Duodenal mucosa (tissue), 2 donors: Measurements from ENCODE around the gene MTOR.

Experiments
- H3K27ac ChIP-seq: one replicate; pipeline ENCODE4 v1.7.0; 2013; ENCODE audit warnings: low read depth, low read length
- H3K27me3 ChIP-seq, 2 donors: one replicate each; pipeline ENCODE4 v1.7.0; 2013; ENCODE audit warnings: low read length in 2 of 2, control low read depth in 1 of 2; ENCODE audit not compliant: insufficient read depth in 2 of 2, control insufficient read depth in 1 of 2
- H3K36me3 ChIP-seq, 2 donors: one replicate each; pipeline ENCODE4 v1.7.0; 2013; ENCODE audit warnings: low read length in 2 of 2, control low read depth in 1 of 2; ENCODE audit not compliant: insufficient read depth in 2 of 2, control insufficient read depth in 1 of 2
- H3K4me1 ChIP-seq, 2 donors: one replicate each; pipeline ENCODE4 v1.7.0; 2013; ENCODE audit warnings: low read length in 2 of 2, control low read depth in 1 of 2; ENCODE audit not compliant: insufficient read depth in 2 of 2, control insufficient read depth in 1 of 2
- H3K4me3 ChIP-seq, 2 donors: one replicate each; pipeline ENCODE4 v1.7.0; 2013; ENCODE audit warnings: low read length in 2 of 2, low read depth in 1 of 2
- H3K9ac ChIP-seq, 2 donors: one replicate each; pipeline ENCODE4 v1.7.0; 2013; ENCODE audit warnings: low read length in 2 of 2, low read depth in 1 of 2
- H3K9me3 ChIP-seq, 2 donors: one replicate each; pipeline ENCODE4 v1.7.0; 2013; ENCODE audit warnings: low read length in 2 of 2, control low read depth in 1 of 2; ENCODE audit not compliant: control insufficient read depth in 1 of 2

Gene MTOR

DNA sequence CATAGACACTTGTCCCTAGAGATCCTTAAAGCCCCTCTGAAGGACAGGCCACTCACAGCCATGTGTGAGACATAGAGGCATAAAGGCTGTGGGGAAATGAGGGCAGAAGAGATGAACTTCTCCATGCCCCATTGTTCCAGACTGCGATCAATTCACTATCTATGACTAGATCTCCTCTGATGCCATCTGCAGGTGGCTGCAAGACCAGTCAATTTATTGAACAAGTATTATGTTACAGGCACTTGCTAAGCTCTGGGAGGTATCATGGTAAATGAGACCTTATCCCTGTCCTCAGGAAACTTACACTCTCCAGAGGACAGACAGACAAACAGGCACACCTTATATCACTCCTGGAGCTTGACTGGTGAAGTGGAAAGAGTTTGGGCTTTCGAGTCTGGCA, 33.6 kb upstream of the MTOR start:
- no peak overlapping the region for H3K4me3 ChIP-seq
- peaks cover 0 to 22% of the 10 kb centered on the region in 2 donors for H3K36me3 ChIP-seq
- H3K4me1 ChIP-seq: no peaks in the 10 kb centered on the region

DNA sequence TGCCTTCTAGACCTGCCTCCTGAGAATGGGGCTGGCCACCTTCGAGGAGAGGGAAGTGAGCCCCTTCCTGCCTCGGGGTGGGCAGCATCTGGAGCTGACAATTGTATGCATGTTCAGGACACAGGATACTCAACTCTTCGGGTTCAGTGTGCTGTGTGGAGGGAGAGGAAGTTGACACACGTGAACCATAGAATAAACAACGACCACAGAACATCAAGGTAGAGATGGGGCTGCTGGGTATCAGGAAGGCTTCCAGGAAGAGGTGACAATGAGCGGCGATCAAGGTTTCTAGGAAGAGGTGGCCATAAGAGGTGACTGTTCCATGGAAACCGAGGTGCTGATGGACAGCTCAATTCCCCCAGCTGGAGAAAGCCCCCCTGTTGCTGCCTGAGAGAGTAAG, 32.6 kb upstream of the MTOR start:
- no peak overlapping the region for H3K9ac ChIP-seq
- H3K36me3 ChIP-seq: peaks cover 0 to 22% of the 10 kb centered on the region in 2 donors
- no peaks in the 10 kb centered on the region for H3K4me1 ChIP-seq
- H3K4me3 ChIP-seq: no peak overlapping the region
- H3K27me3 ChIP-seq: no peaks in the 10 kb centered on the region
- no peak overlapping the region for H3K27ac ChIP-seq
- no peaks in the 10 kb centered on the region for H3K9me3 ChIP-seq

More for the DNA sequence above, 33.6 kb upstream of the MTOR start:
- Histone ChIP-seq H3K9ac (no peak overlapping the region), H3K27me3 (no peaks in the 10 kb centered on the region), H3K27ac (no peak overlapping the region), H3K9me3 (no peaks in the 10 kb centered on the region)

DNA sequence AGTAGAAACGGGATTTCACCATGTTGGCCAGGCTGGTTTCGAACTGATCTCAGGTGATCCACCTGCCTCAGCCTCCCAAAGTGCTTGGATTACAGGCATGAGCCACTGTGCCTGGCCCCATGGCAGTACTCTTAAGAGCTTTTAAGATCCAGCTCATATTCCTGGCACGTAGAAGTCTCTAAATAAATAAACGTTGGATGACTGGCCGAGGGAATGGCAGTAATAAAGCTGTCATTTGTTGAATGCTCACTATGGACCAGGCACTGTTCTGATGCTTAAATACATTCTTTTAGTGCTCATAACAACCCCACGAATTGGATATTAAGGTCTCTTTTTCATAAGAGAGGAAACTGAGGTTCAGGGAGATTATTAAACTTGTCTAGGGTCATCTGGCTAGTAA, 31.5 kb upstream of the MTOR start:
- no peaks in the 10 kb centered on the region for H3K4me1 ChIP-seq
- no peak overlapping the region for H3K4me3 ChIP-seq
- H3K27me3 ChIP-seq: no peaks in the 10 kb centered on the region
- no peaks in the 10 kb centered on the region for H3K9me3 ChIP-seq
- no peak overlapping the region for H3K27ac ChIP-seq
- peaks cover 0 to 25% of the 10 kb centered on the region in 2 donors for H3K36me3 ChIP-seq
- H3K9ac ChIP-seq: no peak overlapping the region

DNA sequence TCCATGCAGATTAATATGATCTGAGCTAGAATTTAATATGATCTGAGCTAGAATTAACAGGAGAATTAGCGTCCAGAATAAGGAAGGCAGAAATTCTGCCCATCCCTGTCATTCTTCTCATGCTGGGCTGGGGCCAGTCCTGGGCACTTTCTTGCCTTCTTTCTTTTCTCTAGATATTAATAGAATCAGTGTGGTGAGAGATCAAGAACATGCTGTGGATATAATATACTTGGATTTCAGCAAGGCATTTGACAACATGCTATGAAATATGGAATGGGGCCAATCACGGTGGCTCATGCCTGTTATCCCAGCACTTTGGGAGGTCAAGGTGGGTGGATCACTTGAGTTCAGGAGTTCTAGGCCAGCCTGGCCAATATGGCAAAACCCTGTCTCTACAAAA, 28.7 kb upstream of the MTOR start:
- Histone ChIP-seq H3K36me3 (peaks cover 0 to 42% of the 10 kb centered on the region in 2 donors), H3K9ac (no peak overlapping the region), H3K27me3 (no peaks in the 10 kb centered on the region), H3K27ac (no peak overlapping the region), H3K4me3 (no peak overlapping the region), H3K9me3 (no peaks in the 10 kb centered on the region), H3K4me1 (no peaks in the 10 kb centered on the region)

DNA sequence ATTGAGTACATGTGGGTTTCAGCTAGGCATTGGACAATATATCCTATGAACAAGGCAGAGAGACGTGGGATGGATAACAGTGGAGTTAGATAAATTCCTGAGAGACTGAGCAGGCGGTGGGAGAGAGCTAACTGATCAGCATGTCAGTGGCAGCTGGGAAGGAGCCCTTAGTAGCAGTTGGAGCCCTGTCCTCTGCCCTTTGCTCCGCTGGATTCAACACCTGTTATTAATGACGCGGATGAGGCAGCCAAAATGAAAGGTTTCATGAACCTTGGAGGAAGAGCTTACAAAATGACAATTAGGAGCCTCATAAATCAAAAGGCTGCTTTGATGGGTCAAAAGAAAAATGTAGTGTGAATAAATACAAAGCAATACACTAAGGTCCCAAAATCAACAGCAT, 26.7 kb upstream of the MTOR start:
- H3K9me3 ChIP-seq: no peaks in the 10 kb centered on the region
- no peaks in the 10 kb centered on the region for H3K27me3 ChIP-seq
- no peak overlapping the region for H3K4me3 ChIP-seq
- H3K9ac ChIP-seq: no peak overlapping the region
- H3K27ac ChIP-seq: no peak overlapping the region
- H3K4me1 ChIP-seq: no peaks in the 10 kb centered on the region
- H3K36me3 ChIP-seq: peaks cover 7 to 34% of the 10 kb centered on the region in 2 donors

DNA sequence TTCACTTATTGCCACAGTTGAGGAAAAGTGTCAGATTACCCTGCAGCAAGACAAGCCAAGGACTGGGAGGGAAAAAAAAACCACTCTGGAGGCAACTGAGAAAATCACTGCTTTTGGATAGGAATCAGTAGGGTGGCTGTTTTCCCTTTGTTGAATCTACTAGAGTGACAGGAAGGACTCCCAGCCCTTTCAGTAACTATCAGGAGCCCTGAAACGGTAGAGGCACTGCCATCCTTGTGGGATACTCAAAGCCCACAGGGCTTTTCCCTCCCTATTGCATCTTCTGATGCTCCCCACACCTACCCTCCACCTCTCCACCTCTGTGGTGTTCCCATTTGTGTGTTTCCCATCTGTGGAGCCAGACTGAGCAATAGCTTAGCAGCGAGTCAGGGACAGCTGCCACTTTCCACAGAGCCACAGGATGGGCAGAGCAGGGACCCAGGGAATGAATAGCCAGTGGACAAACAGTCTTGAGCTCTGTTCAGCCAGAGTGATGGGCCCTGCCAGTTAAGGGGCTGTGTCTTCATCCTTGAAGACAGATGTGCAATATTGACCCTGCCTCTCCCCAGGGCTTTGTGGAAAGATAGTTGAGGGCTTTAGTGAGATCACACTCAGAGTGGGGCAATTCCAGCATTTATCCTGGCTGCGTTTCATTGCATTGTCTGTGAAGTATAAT, 24.5 kb upstream of the MTOR start:
- no peak overlapping the region for H3K27ac ChIP-seq
- no peak overlapping the region for H3K9ac ChIP-seq
- H3K4me1 ChIP-seq: no peaks in the 10 kb centered on the region
- no peak overlapping the region for H3K4me3 ChIP-seq
- H3K27me3 ChIP-seq: no peaks in the 10 kb centered on the region
- peaks cover 7 to 34% of the 10 kb centered on the region in 2 donors for H3K36me3 ChIP-seq
- no peaks in the 10 kb centered on the region for H3K9me3 ChIP-seq

DNA sequence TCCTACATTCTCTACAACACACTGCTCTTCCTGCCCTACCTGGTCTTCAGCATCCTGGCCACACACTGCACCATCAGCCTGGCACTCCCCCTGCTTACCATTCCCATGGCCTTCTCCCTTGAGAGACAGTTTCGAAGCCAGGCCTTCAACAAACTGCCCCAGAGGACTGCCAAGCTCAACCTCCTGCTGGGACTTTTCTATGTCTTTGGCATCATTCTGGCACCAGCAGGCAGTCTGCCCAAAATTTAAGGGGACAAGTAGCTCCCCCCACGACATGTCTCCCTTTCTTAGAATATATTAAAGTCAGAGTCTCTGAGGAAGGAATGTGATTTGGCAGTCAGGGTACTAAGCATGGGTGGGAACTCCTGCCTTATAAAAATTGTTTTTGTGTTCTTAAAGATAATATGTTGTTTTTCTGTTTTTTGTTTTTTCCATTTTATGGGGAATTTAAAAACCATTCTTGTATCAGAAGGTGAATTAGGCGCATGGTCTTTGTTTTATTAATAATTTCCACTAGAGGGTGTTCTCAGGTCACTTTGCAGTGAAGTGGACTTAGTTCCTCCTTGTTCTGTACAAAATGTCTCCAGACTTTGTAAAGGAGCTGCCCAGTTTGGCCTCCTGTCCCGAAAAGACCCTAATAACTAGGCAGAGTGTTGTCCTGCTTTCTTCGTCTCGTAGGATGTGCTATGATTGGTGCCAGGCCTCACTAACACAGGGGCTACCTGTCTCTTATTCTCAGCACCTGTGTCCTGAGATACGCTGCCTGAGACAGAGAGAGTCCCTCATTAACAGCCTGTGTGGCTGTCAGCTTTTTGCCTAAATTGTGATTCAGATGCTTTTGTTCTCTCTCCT, 23.8 kb upstream of the MTOR start:
- no peaks in the 10 kb centered on the region for H3K27me3 ChIP-seq
- no peak overlapping the region for H3K9ac ChIP-seq
- peaks cover 0 to 7% of the 10 kb centered on the region in 2 donors for H3K4me1 ChIP-seq
- H3K36me3 ChIP-seq: peaks cover 7 to 33% of the 10 kb centered on the region in 2 donors
- H3K27ac ChIP-seq: no peak overlapping the region
- no peaks in the 10 kb centered on the region for H3K9me3 ChIP-seq
- H3K4me3 ChIP-seq: no peak overlapping the region

DNA sequence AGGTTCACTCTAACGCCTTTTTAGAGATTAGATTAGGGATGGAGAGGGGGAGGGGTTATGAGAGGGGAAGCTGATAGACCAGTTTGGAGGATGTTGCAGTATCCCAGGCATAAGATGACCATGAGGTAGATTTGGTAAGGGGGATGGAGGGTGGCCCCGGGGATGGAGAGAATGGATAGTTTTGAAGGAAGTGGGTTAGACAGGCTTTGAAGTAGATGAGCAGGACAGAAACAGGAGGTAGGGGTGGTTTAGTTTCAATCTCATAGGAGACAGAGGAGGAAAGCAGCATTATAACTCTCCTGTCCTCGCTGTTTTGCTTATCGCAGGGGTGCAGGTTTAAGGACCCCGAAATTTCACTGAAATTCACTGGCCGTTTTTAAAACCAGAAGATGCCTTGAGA, 22.4 kb upstream of the MTOR start:
- Histone ChIP-seq H3K9me3 (no peaks in the 10 kb centered on the region), H3K4me3 (no peak overlapping the region), H3K27me3 (no peaks in the 10 kb centered on the region), H3K9ac (no peak overlapping the region), H3K27ac (no peak overlapping the region), H3K36me3 (peaks cover 7 to 40% of the 10 kb centered on the region in 2 donors), H3K4me1 (peaks cover 0 to 10% of the 10 kb centered on the region in 2 donors)

DNA sequence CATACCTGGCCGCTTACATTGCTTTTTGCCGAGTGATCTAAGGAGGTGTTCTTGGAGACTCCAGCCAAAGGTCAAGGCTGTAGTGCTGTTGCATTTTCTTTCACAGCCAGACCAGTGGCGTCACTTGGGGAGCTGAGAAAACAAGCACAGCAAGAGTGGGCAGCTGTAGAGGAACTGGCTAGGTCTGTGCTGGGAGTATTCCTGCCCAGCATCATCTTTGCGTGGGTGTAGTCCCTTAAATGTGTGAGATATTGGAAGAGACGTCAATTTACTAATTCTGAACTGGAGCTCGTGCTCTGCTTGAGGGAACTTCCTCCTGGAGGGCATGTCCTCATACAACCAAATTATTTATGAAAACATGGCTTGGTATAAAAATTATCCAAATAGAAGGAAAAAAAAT, 20.8 kb upstream of the MTOR start:
- Histone ChIP-seq H3K27me3 (no peaks in the 10 kb centered on the region), H3K4me3 (no peak overlapping the region), H3K27ac (no peak overlapping the region), H3K4me1 (peaks cover 0 to 10% of the 10 kb centered on the region in 2 donors), H3K9me3 (no peaks in the 10 kb centered on the region), H3K36me3 (peaks cover 7 to 47% of the 10 kb centered on the region in 2 donors), H3K9ac (no peak overlapping the region)

DNA sequence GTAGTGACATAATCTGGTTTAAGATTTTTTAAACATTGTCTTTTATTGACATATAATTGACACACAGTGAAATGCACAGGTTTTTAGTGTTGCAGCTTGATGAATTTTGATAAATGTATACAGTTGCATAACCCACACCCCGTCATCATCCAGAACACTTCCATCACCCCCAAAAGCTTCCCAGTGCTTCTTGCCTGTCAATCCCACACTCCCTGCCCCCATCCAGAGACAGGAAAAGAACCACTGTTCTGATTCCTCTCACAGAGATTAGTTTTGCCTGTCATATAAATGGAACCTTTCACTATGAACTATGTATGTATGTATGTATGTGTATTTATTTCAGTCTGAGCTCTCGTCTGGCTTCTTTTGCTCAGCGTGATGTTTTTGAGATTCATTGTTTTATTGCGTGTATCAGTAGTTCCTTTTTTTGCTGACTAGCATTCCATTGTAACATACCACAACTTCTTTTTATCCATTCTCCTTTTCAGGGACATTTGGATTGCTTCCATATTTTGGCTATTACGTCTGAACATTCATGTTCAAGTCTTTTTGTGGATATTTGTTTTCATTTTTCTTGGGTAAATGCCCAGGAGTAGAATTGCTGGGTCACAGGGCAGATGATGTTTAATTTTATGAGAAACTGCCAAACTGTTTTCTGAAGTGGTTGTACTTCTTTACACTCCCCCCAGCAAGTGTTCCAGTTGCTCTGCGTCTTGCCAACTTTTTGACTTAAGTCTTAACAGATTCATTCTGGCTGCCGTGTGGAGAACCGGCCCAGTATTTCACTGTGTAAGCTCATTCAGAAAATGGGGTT, 19.4 kb upstream of the MTOR start:
- no peak overlapping the region for H3K9ac ChIP-seq
- H3K4me1 ChIP-seq: peaks cover 0 to 10% of the 10 kb centered on the region in 2 donors
- H3K27me3 ChIP-seq: no peaks in the 10 kb centered on the region
- no peaks in the 10 kb centered on the region for H3K9me3 ChIP-seq
- no peak overlapping the region for H3K27ac ChIP-seq
- H3K36me3 ChIP-seq: peaks cover 7 to 36% of the 10 kb centered on the region in 2 donors
- H3K4me3 ChIP-seq: no peak overlapping the region
